GM19239 (cell line): ENCODE data around the gene EPS15.

ENCODE experiments used
- DNase-seq: peaks from one replicate; pipeline ENCODE4 v3.0.0; 2011; ENCODE audit warnings: low spot score; ENCODE audit not compliant: insufficient read length
- FAIRE-seq: peaks from 2 replicates; lab custom pipeline; 2011; peaks lifted over from hg19 to GRCh38; lab: Jason Lieb, UNC

Gene EPS15

GRCh38 chr1:51345300-51345687 lies 173.8 kb downstream of the EPS15 start:
- no peak for FAIRE-seq

GRCh38 chr1:51344602-51345299 lies 174.3 kb downstream of the EPS15 start:
- no peak for FAIRE-seq
- DNase-seq, result no peak

More at GRCh38 chr1:51345300-51345687, 173.8 kb downstream of the EPS15 start:
- DNase-seq, result no peak

- FAIRE-seq, result no peak
Measured at GRCh38 chr1:51344276-51344601, 174.8 kb downstream of the EPS15 start.

GRCh38 chr1:51343624-51344023 lies 175.4 kb downstream of the EPS15 start:
- DNase-seq (no peak), FAIRE-seq (no peak)

More at GRCh38 chr1:51344276-51344601, 174.8 kb downstream of the EPS15 start:
- DNase-seq, result no peak

- no peak for FAIRE-seq
Measured at GRCh38 chr1:51342591-51343206, 176.4 kb downstream of the EPS15 start.

GRCh38 chr1:51341876-51342496 lies 177.1 kb downstream of the EPS15 start:
- DNase-seq (peak; percentile 53), FAIRE-seq (peak; percentile 83)

More at GRCh38 chr1:51342591-51343206, 176.4 kb downstream of the EPS15 start:
- no peak for DNase-seq

- no peak for DNase-seq
- FAIRE-seq, result no peak
Measured at GRCh38 chr1:51340380-51340779, 178.7 kb downstream of the EPS15 start.

GRCh38 chr1:51336711-51337110 lies 182.4 kb downstream of the EPS15 start:
- DNase-seq (no peak), FAIRE-seq (no peak)

GRCh38 chr1:51336004-51336403 lies 183.1 kb downstream of the EPS15 start:
- DNase-seq (no peak), FAIRE-seq (no peak)

GRCh38 chr1:51331206-51332100 lies 187.6 kb downstream of the EPS15 start:
- DNase-seq (peak; percentile 68), FAIRE-seq (no peak)

- peak; percentile 66 for FAIRE-seq
Measured at GRCh38 chr1:51330331-51331201, 188.5 kb downstream of the EPS15 start, which contains the start of gene TTC39A. Gene TTC39A, minus strand, starts transcription at chr1:51330562. Its CDS starts 85 bp downstream, at chr1:51330477.

GRCh38 chr1:51329443-51330325 lies 189.4 kb downstream of the EPS15 start:
- no peak for DNase-seq
- no peak for FAIRE-seq

More at GRCh38 chr1:51330331-51331201, 188.5 kb downstream of the EPS15 start, which contains the start of gene TTC39A:
- DNase-seq, result peak; percentile 50

GRCh38 chr1:51328926-51329325 lies 190.1 kb downstream of the EPS15 start:
- DNase-seq, result no peak
- no peak for FAIRE-seq

- DNase-seq (no peak), FAIRE-seq (no peak)
Measured at GRCh38 chr1:51328279-51328678, 190.8 kb downstream of the EPS15 start.

GRCh38 chr1:51327386-51327785 lies 191.7 kb downstream of the EPS15 start:
- DNase-seq (no peak), FAIRE-seq (no peak)

- no peak for DNase-seq
Measured at GRCh38 chr1:51326839-51327238, 192.2 kb downstream of the EPS15 start.

GRCh38 chr1:51325878-51326755 lies 192.9 kb downstream of the EPS15 start:
- no peak for DNase-seq
- FAIRE-seq, result no peak

More at GRCh38 chr1:51326839-51327238, 192.2 kb downstream of the EPS15 start:
- no peak for FAIRE-seq
